ENCODE measurements around the gene FOXD4L4.
"Not testable (repeated sequence)": the region's sequence is repeated elsewhere in the genome, so short reads cannot be mapped to it uniquely, and the experiment has no call there.

FOXD4L4 gene
- total RNA-seq, result 0 to 0.16 (median 0) reads per million in 18 experiments

- not testable (repeated sequence) for DNase-seq
Measured at GRCh38 chr9:65737096-65737564, at the start of gene FOXD4L4. TSS of gene FOXD4L4 (plus strand) at chr9:65737146. CDS start at chr9:65737146, 0 bp downstream.

- not testable (repeated sequence) for DNase-seq
Measured at GRCh38 chr9:65703550-65703949, 33.4 kb upstream of the FOXD4L4 start.

GRCh38 chr9:65714445-65714844, 22.5 kb upstream of the FOXD4L4 start:
- DNase-seq, result not testable (repeated sequence)

GRCh38 chr9:65738133-65738532, 1.2 kb downstream of the FOXD4L4 start:
- not testable (repeated sequence) for DNase-seq

Data from inflammatory macrophage (primary cell).